NCI-H1436 treated with DMSO at 0.1 percent for 48 hours (cell line): ENCODE results near the gene MSTO1.
"Not testable (repeated sequence)": the region's sequence is repeated elsewhere in the genome, so short reads cannot be mapped to it uniquely, and the experiment has no call there.

Experiments used
- DNase-seq: peaks from one replicate; lab custom pipeline; 2025; lab: John Stamatoyannopoulos, UW

MSTO1 gene

DNA sequence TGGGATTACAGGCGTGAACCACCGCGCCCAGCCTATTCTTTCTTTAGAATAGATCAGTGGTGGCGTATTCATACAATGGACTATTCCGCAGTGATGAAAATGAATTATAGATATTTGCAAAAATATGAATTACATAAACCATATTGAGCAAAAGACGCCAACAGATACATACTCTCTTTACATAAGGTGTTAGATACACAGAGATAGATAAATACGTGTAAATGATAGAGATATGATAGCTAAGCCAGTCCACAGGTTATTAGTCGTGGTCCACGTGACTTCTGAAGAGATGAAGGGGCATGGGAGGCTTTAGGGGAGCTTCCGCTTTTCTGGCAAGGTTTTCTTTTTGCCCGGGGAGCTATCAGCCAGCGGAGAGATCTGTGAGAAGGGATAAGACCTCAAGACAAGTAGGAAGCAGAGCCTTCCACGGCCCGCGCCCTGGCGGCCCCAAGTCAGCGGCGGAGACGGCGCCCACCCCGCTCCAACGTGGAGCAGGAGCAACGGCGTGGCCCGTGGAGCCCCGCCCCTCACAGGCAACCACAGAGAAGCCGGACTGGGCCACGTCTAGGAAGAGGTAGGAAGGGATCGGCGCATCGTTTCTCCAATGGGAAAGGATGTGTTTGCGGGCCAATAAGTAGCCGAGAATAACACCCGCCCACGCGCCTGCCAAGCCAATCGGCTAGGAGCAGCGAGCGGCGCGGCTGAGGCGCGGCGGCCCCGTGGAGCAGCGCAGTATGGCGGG lies at the start of gene MSTO1:
MSTO1 (plus strand) TSS at position 704 of the 742 bp plus-strand sequence; CDS start at position 735, 31 bp downstream.
- peak; percentile 83 for DNase-seq

DNA sequence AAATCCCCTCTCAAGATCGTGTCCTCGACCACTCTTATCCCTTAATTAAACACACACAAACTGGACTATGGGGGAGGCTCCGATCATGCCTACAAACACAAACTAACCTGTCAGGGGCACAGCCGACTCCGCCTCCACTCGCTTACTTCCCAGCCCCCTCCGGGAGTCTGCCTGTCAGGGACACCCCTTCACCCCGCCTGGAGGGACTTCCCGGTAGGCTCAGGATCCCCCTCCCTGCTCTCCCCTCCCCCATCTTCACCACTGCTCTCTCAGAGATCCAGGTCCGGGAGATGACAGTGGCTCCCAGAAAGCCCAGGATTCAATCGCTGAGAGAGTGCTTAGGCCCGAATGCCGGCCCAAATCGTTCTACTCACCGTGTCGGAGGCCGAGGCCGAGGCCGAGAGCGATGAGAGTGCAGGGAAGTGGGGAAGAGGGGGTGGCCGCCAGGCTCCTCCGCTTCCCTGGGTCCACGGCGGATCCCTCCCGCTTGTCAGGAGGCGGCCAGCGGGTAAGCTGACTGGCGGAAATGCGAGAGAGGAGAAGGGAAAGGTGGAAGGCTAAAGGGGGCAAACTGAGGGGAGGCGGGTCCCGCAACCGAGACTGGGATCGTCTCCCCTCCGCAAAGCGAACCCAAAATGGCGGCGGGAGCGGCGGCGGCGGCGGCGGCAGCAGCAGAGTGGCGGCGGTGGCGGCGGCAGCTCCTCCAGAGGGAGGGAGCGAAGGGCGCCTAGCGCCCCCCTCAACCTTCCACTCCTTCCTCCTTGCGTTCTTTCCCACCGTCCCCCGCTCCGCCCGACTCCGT lies 48.0 kb upstream of the MSTO1 start:
- not testable (repeated sequence) for DNase-seq

DNA sequence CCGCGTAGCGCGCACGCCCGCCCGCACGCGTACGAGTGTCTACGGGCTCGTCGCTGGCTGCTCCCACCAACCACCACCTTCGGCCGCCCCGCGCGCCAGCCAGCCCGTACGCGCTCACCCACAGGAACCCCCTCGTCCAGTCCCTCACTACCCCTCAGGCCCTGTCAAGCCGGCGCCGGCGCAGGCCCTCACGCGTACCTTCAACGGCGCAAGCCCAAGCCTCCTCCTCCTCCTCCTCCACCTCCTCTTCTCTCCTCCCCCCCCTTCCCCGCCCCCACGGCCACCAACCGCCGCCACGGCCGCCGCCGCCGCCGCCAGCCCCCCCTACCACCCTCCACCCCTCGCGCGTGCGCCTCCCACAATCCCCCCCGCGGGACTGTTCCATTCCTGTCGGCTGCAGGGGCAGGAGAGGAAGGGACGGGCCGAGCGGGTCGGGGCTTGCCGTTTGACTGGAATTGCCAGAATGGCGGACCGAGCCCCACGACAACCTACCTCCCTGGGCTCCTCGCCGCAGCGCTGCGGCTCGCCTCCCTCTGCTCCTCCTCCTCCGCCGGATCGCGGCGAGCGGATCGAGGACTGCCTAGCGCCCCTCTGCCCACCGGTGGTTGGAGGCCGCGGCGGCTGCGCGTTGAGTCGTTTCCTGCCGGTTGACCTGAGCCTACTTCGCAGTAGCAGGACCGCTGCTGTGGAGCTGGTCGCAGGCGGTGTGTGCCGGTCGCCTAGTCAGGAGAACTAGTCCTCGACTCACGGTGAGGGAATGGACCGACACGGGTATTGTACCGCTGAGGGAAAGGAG lies 47.2 kb upstream of the MSTO1 start, which contains the start of gene ASH1L:
ASH1L (minus strand) TSS at position 223 of the 796 bp plus-strand sequence. CDS start 41,284 bp downstream, outside the sequence.
- DNase-seq = peak; percentile 48

DNA sequence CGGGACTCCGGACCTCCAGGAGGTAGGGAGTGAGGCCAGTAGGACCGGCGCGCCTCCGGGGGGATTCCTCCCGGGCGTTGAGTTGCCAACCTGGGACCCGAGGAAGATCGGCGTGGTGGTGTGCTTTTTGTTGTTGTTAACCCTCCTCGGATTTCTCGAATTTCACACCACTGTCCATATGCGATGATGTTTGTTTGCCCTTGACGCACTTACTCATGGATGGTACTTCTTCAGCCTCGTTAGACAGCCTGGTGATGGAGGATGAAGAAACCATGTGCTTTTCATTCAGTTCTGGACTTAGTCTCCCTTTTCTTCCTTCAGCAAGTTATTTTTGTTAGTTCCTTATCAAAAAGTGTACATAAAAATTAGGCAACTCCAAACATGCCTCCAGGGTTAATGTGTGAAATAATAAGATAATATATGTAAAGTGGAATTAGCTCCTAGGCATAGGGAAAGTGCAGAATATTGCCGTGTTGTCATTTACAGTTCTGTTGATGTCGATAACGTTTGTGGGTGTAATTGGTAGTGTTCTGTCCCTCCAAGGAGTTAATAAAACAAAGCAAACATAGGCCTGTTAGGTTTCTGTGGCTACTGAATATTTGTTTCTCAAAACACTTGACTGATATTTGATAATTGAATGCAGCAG lies 46.5 kb upstream of the MSTO1 start:
- DNase-seq = not testable (repeated sequence)

DNA sequence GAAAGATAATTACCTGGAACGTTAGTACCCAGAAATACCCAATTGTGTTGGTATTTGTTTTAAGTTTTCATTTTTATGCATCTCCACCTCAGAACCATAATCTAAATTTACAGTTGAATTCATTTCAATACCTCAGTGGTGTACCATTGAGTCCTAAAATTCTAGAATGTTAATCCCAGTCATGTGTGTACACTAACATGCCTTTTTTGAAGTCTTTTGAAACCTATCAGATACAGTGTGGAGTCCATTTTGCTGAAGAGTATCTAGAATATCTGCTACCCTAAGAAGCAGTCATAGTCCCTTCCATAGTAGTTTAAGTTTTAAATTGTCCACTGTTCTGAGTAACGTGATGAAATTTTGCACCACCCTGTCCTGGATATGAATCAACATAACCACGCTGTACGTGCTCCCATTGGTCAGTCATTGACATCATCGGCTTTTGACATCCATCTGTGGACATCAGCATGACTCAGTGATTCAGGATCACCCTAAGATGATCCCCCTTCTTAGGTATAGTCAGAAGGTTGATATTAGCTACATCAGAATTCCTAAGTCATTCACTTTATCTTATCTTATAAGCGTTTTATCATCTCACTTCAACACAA lies 39.9 kb upstream of the MSTO1 start:
- no peak for DNase-seq

DNA sequence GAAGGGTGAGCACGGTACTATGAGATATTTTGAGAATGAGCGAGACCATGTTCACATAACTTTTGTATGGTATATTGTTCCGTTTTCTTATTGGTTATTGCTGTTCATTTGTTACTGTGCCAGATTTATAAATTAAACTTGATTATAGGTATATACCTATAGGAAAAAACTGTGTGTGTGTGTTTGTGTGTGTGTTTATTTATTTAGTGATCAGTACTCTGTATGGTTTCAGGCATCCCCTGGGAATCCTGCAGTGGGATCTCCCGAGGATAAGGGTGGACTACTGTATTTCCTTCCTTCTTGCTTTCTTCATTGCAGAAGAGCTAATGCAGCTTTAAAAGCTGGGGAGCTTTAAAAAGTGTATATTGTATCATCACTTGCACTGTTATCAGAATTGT lies 39.4 kb upstream of the MSTO1 start:
- no peak for DNase-seq

DNA sequence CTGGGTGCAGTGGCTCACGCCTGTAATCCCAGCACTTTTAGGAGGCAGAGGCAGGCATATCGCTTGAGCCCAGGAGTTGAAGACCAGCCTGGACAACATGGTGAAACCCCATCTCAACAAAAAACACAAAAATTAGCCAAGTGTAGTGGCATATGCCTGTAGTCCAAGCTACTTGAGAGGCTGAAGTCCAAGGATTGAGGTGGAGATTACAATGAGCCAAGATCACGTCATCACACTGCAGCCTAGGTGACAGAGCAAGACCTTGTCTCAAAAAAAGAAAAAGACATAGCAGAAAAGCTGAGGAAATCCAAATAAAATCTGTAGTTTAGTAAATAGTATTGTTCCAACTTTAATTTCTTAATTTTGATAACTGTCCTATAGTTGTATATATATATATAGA lies 35.9 kb upstream of the MSTO1 start:
- DNase-seq = no peak

DNA sequence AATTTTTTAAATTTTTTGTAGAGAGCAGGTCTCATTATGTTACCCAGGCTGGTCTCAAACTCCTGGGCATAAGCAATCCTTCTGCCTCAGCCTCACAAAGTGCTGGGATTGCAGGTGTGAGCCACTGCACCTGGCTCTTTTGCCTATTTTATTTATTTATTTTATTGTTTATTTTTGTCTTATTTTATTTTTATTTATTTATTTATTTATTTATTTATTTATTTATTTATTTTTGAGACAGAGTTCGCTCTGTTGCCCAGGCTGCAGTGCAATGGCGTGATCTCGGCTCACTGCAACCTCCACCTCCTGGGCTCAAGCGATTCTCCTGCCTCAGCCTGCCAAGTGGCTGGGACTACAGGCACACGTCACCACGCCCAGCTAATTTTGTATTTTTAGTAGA lies 34.4 kb upstream of the MSTO1 start:
- DNase-seq = not testable (repeated sequence)

DNA sequence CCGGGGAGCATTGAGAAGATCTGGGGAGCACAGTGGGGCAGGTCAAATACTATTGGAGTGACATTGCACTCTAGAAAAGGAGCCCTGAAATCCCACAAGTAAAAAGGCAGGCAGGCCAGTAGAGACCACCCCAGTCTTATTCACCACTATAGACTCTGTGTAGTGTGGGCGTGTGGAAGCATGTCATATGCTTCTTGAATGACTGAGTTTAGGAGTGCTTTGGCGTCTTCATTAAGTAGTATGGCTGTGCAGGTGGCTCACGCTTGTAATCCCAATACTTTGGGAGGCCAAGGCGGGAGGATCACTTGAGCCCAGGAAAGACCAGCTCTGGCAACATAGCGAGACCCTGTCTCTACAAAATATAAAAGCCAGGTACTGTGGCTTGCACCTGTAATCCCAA lies 26.2 kb upstream of the MSTO1 start:
- not testable (repeated sequence) for DNase-seq

DNA sequence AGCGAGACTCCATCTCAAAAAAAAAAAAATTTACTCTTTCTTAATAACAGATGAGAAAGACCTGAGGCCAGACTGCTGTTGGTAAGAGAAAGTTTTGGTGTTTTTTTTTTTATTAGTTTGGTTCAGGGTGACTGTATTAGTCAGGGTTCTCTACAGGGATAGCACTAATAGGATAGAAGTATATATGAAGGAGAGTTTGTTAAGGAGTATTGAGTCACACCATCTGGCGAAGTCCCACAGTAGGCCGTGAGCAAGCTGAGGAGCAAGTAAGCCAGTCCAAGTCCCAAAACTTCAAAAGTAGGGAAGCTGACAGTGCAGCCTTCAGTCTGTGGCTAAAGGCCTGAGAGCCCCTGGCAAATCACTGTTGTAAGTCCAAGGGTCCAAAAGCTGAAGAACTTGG lies 20.7 kb upstream of the MSTO1 start:
- DNase-seq = not testable (repeated sequence)

DNA sequence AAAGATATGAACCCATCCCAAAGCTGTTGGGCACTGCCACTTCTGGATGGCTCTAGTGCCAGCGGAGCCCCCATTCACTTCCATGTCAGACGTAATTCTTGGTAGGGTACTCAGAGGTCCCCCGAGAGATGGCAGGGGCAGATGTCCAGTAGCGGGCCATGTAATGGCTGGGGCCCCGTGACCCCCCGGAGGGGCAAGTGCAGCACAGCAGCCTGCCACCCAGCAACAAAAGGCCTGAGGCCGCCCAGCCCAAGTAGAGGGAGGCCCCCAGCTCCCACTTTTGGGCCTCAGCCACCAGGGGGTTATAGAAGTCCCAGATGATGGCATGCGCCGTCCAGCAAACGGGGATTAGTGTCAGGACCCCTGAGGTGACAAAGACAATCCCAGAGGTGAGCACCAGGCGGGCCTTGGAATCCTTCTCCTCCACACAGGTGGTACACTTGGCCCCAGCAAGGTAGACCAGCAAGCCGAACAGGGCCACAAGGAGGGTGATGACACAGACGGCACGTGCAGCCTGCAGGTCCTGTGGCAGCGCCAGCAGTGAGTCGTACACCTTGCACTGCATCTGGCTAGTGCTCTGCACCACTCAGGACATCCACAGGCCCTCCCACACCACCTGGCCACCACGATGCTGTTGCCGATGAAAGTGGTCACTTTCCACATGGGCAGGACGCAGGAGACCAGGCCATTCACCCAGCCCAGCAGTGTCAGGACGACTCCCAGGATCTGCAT lies 19.3 kb upstream of the MSTO1 start:
- not testable (repeated sequence) for DNase-seq

DNA sequence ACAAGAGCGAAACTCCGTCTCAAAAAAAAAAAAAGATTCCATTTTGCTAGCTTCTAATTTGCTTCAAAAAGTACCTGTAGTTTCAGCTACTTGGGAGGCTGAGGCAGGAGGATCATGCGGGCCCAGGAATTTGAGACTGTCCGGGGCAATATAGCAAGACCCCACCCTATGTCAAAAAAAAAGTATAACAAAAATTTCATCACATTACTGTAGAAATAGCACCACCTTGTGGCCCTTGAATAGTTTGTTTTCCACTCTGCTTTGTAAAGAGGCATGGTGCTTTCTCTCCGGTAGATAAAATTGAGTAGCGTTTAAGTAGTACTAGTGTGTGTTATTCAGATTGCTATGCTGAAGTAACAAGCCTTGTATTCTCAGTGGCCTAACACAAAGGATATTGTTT lies 18.2 kb upstream of the MSTO1 start:
- DNase-seq = no peak

DNA sequence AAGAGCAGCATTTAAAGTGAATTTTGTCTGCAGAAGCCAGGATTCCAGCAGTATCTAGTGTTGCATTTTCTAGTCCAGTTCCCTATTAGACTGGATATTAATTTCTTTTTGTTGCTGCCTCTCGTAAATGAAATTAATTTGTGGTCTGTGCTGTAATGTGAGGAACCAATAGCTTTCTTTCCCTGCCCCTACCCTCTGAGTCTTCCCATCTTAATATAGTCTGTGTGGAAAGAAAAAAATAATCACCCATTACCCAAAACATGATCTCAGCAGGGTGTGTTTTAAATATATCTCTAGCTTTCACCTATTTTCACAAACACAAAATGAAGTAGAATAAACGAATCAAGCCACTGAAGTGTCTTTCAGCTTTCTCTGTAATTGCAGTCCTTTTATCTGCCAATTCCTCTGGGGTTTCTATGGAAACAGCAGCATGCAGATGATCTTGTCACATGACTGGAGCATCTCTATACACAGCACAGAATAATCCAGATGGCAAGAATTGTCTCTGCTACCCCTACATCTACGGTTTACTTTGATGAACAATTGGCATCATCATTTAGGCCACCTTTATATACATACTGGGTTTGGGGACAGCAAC lies 14.0 kb upstream of the MSTO1 start:
- not testable (repeated sequence) for DNase-seq

DNA sequence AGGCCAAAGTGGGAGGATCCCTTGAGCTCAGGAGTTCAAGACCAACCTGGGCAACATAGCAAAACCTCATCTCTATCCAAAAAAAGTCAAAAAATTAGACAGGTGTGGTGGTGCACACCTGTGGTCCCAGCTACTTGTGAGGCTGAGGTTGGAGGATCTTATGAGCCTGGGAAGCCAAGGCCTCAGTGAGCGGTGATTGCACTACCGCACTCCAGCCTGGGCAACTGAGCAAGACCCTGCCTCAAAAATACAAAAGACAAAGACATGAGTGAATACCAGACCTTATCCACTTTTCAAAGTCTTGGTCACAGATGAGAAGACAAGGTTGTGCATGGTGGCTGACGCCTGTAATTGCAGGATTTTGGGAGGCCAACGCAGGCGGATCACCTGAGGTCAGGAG lies 13.2 kb upstream of the MSTO1 start:
- no peak for DNase-seq

DNA sequence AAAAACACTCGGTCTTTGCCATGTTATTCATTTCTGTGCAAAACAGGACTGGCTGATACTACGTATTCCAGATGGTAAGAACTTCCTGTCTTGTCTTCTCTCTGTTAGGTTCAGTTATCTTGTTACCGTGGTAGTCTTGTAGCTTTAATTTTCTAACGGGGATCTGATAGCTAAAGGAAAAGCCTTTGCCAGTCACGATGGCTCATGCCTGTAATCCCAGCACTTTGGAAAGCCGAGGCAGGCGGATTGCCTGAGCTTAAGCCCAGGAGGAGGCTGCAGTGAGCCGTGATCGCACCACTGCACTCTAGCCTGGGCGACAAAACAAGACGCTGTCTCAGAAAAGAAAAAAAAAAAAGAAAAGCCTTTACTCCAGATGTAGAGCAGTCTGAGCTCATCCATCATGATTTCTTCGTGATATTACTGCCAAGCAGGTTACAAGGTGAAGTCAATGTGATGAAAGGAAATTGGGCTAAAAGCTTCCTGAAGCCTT lies 11.1 kb upstream of the MSTO1 start:
- DNase-seq = no peak

DNA sequence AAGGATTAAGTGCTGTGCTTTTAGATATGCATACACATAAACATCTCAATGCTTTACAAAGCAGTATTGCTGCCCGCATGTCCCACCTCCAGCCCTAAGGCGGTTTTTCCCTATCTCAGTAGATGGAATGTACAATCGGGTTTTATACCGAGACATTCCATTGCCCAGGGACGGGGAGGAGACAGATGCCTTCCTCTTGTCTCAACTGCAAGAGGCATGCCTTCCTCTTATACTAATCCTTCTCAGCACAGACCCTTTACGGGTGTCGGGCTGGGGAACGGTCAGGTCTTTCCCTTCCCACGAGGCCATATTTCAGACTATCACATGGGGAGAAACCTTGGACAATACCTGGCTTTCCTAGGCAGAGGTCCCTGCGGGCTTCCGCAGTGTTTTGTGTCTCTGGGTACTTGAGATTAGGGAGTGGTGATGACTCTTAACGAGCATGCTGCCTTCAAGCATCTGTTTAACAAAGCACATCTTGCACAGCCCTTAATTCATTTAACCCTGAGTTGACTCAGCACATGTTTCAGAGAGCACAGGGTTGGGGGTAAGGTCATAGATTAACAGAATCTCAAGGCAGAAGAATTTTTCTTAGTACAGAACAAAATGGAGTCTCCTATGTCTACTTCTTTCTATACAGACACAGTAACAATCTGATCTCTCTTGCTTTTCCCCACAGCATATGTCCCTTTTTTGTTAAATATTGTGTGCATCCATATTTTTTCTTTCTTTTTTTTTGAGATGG lies 10.0 kb upstream of the MSTO1 start:
- DNase-seq = not testable (repeated sequence)

DNA sequence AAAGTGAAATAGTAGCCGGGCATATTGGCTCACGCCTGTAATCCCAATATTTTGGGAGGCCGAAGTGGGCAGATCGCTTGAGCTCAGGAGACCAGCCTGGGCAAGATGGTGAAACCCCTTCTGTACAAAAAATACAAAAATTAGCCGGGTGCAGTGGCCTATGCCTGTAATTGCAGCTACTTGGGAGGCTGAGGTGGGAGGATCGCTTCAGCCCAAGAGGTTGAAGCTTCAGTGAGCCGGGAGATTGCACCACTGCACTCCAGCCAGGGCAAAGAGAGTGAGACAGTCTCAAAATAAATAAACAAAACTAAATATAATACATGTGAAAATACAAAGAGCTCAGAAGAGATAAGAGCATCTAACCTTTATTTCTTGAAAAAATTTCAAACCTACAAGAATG lies 2.3 kb upstream of the MSTO1 start:
- DNase-seq = no peak

DNA sequence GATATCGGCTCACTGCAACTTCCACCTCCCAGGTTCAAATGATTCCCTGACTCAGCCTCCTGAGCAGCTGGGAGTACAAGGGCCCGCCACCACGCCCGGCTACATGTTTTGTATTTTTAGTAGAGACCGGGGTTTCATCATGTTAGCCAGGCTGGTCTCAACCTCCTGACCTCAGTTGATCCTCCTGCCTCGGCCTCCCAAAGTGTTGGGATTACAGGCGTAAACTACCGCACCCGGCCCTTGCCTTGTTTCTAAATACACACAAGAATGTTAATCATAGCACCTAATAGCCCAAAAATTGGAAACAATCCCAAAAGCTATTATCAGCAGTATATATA lies 1.2 kb upstream of the MSTO1 start:
- no peak for DNase-seq

DNA sequence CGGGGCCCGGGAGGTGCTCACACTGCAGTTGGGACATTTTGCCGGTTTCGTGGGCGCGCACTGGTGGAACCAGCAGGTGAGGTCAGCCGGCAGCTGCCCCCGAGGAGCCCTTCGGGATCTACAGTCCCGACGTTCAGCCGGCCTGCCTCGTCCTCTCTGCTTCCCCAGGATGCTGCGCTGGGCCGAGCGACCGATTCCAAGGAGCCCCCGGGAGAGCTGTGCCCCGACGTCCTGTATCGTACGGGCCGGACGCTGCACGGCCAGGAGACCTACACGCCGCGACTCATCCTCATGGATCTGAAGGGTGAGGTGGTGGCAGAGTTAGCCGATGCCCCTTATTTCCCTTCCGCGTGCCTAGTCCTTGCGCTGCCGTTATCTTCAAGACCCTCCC lies 234 bp downstream of the MSTO1 start:
- DNase-seq = not testable (repeated sequence)

DNA sequence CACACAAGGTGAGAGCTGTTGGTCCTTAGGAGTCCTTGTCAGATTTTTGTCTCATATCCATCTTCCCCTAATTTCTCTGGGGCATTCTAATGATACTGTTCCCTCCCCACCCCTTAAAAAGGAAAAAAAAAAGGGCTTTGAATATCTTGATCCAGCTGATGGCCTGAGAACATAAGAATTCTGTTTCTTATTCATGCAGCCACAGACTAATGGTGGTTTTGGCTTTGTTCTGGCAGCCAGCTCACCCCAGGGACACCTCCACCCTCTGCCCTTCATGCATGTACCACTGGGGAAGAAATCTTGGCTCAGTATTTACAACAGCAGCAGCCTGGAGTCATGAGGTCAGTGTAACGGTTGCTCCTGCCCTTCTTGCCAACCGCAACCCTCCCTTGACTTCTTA lies 3.2 kb downstream of the MSTO1 start:
- DNase-seq = not testable (repeated sequence)
